HL-60 (cell line): ENCODE measurements around the gene AQP12A.

Experiments used
- DNase-seq, 2 experiments: peaks; one replicate each; pipeline ENCODE4 v3.0.0-alpha.2; 2010 to 2020; ENCODE audit warnings: low read depth in 1 of 2, low spot score in 1 of 2
- H3K27ac ChIP-seq: fragments of 250-450 bp; sonication (Bioruptor Pico); replicated peaks from 2 replicates; pipeline ENCODE4 v1.5.1; 2020; ENCODE audit warnings: mild to moderate bottlenecking, moderate library complexity
- H3K27me3 ChIP-seq: fragments of 250-450 bp; sonication (Bioruptor Pico); 2 replicates; pipeline ENCODE4 v1.5.1; 2021; ENCODE audit warnings: mild to moderate bottlenecking, moderate library complexity; ENCODE audit not compliant: insufficient read depth, poor library complexity, severe bottlenecking
- H3K4me3 ChIP-seq: replicated peaks from 2 replicates; pipeline ENCODE4 v1.5.1; 2011; ENCODE audit warnings: mild to moderate bottlenecking, control low read depth, low read length; ENCODE audit not compliant: insufficient read depth
- GABPA ChIP-seq: IDR thresholded peaks from 2 replicates; pipeline ENCODE4 v1.6.1; 2012; ENCODE audit warnings: low read depth
- POLR2AphosphoS5 ChIP-seq: IDR thresholded peaks from 2 replicates; pipeline ENCODE4 v1.6.1; 2012; ENCODE audit warnings: low read depth
- SPI1 ChIP-seq: IDR thresholded peaks from 2 replicates; pipeline ENCODE4 v1.6.1; 2012; ENCODE audit warnings: low read depth, mild to moderate bottlenecking, borderline replicate concordance
- TF ChIP-seq, protein P1 (sequence below): IDR thresholded peaks from 2 replicates; pipeline ENCODE4 v1.6.1; 2012; ENCODE audit warnings: low read depth; ENCODE audit not compliant: insufficient replicate concordance
- TF ChIP-seq, protein P2 (sequence below): IDR thresholded peaks from one replicate; pipeline ENCODE4 v1.5.1; 2011; ENCODE audit warnings: low read length, control low read depth, inconsistent platforms; ENCODE audit not compliant: insufficient read depth

The AQP12A gene

DNA sequence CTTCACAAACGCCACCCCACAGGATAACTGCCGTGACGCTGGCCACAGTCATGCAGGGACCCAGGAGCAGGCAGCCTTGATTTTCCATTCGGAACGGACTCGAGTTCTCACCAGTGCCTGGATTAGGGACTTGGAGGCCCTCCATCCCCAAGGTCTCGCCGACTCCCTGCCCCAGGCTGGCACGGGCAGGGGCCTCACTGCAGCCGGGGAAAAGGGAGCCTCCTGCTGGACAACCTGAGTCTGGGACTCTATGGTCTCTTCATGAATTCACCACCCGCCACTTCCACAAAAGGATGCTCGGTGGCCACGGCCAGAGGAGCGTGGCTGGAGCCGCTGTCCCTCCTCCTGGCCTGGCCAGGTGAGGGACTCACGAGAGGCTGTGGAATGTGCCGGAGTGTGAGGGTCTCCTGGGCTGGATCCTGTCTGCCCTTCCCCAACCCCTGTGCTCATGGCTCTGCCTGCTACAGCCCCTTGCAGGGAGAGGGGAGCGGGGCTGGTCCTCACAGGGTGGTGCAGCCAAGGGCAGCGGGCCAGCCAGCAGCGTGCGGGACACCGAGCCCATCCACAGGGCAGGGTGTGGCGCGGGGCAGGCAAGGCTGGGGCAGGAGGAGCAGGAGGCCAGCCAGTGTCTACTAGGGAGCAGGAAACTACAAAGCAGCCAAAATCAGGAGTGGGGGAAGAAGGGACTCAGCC lies 42.3 kb downstream of the AQP12A start:
- H3K27ac ChIP-seq = no peak overlapping the region
- DNase-seq = peak in 1 of 2 experiments; percentile 35
- no peak overlapping the region for H3K4me3 ChIP-seq
- H3K27me3 ChIP-seq = peaks cover 6% of the 10 kb centered on the region
- TF ChIP-seq, protein P1, sequence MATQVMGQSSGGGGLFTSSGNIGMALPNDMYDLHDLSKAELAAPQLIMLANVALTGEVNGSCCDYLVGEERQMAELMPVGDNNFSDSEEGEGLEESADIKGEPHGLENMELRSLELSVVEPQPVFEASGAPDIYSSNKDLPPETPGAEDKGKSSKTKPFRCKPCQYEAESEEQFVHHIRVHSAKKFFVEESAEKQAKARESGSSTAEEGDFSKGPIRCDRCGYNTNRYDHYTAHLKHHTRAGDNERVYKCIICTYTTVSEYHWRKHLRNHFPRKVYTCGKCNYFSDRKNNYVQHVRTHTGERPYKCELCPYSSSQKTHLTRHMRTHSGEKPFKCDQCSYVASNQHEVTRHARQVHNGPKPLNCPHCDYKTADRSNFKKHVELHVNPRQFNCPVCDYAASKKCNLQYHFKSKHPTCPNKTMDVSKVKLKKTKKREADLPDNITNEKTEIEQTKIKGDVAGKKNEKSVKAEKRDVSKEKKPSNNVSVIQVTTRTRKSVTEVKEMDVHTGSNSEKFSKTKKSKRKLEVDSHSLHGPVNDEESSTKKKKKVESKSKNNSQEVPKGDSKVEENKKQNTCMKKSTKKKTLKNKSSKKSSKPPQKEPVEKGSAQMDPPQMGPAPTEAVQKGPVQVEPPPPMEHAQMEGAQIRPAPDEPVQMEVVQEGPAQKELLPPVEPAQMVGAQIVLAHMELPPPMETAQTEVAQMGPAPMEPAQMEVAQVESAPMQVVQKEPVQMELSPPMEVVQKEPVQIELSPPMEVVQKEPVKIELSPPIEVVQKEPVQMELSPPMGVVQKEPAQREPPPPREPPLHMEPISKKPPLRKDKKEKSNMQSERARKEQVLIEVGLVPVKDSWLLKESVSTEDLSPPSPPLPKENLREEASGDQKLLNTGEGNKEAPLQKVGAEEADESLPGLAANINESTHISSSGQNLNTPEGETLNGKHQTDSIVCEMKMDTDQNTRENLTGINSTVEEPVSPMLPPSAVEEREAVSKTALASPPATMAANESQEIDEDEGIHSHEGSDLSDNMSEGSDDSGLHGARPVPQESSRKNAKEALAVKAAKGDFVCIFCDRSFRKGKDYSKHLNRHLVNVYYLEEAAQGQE = no peak
- TF ChIP-seq GABPA = no peak
- TF ChIP-seq, protein P2, sequence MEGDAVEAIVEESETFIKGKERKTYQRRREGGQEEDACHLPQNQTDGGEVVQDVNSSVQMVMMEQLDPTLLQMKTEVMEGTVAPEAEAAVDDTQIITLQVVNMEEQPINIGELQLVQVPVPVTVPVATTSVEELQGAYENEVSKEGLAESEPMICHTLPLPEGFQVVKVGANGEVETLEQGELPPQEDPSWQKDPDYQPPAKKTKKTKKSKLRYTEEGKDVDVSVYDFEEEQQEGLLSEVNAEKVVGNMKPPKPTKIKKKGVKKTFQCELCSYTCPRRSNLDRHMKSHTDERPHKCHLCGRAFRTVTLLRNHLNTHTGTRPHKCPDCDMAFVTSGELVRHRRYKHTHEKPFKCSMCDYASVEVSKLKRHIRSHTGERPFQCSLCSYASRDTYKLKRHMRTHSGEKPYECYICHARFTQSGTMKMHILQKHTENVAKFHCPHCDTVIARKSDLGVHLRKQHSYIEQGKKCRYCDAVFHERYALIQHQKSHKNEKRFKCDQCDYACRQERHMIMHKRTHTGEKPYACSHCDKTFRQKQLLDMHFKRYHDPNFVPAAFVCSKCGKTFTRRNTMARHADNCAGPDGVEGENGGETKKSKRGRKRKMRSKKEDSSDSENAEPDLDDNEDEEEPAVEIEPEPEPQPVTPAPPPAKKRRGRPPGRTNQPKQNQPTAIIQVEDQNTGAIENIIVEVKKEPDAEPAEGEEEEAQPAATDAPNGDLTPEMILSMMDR = peak; percentile 18

- Histone ChIP-seq H3K27ac (no peak overlapping the region), H3K4me3 (no peak overlapping the region), H3K27me3 (peaks cover 9% of the 10 kb centered on the region)
- TF ChIP-seq, protein P1 = no peak
- no peak for TF ChIP-seq POLR2AphosphoS5
- TF ChIP-seq, protein P2 = no peak
- no peak for TF ChIP-seq SPI1
- no peak for TF ChIP-seq GABPA
- DNase-seq = no peak
Measured at GRCh38 chr2:240734756-240735155, 43.1 kb downstream of the AQP12A start.

GRCh38 chr2:240735476-240735875 lies 43.8 kb downstream of the AQP12A start:
- TF ChIP-seq, protein P2 = no peak
- TF ChIP-seq POLR2AphosphoS5 = no peak
- TF ChIP-seq SPI1 = no peak
- TF ChIP-seq, protein P1 = no peak
- no peak for TF ChIP-seq GABPA
- peaks cover 8% of the 10 kb centered on the region for H3K27me3 ChIP-seq
- H3K4me3 ChIP-seq = no peak overlapping the region
- no peak for DNase-seq
- no peak overlapping the region for H3K27ac ChIP-seq
